Astrocyte (in vitro differentiated cells and primary cell): ENCODE results near the gene NUBPL.

Experiments used
- EZH2 ChIP-seq: IDR thresholded peaks from 2 replicates; pipeline ENCODE4 v1.6.1; 2012; ENCODE audit warnings: mild to moderate bottlenecking, low read length, inconsistent platforms; ENCODE audit not compliant: insufficient read depth
- TF ChIP-seq, protein P1 (sequence below): IDR thresholded peaks from 2 replicates; pipeline ENCODE4 v1.5.1; 2011; ENCODE audit warnings: low read depth, mild to moderate bottlenecking, inconsistent platforms, low read length, moderate library complexity; ENCODE audit not compliant: insufficient read depth

GRCh38 chr14:31702130-31702529, 140.9 kb downstream of the NUBPL start:
- TF ChIP-seq, protein P1, sequence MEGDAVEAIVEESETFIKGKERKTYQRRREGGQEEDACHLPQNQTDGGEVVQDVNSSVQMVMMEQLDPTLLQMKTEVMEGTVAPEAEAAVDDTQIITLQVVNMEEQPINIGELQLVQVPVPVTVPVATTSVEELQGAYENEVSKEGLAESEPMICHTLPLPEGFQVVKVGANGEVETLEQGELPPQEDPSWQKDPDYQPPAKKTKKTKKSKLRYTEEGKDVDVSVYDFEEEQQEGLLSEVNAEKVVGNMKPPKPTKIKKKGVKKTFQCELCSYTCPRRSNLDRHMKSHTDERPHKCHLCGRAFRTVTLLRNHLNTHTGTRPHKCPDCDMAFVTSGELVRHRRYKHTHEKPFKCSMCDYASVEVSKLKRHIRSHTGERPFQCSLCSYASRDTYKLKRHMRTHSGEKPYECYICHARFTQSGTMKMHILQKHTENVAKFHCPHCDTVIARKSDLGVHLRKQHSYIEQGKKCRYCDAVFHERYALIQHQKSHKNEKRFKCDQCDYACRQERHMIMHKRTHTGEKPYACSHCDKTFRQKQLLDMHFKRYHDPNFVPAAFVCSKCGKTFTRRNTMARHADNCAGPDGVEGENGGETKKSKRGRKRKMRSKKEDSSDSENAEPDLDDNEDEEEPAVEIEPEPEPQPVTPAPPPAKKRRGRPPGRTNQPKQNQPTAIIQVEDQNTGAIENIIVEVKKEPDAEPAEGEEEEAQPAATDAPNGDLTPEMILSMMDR = no peak
- no peak for TF ChIP-seq EZH2
